GM23338 (cell line): Measurements from ENCODE around the gene B4GALT5. TPM values are rescaled to one million over a fixed set of nuclear protein-coding genes. Genes with fewer than 3 reads are reported as not detected.

ENCODE experiments used
- ATAC-seq: fragments of 200-7000 bp; cut with Tn5 transposase; 3 replicates; pipeline ENCODE4 v1.9.1; 2020
- DNase-seq: peaks from one replicate; pipeline ENCODE4 v3.0.0-alpha.2; 2015; ENCODE audit warnings: low spot score
- H2AFZ ChIP-seq: fragments of 200-600 bp; sonication (generic); 2 replicates; pipeline ENCODE4 v1.8.0; 2016; ENCODE audit warnings: antibody characterized with exemption, mild to moderate bottlenecking, moderate library complexity
- H3F3A ChIP-seq: fragments of 200-600 bp; sonication (generic); replicated peaks from 2 replicates; pipeline ENCODE4 v1.8.0; 2017; ENCODE audit warnings: antibody characterized with exemption, mixed run types, low read depth
- H3K27ac ChIP-seq: fragments of 200-600 bp; sonication (generic); 2 replicates; pipeline ENCODE4 v1.6.1; 2016; ENCODE audit warnings: low read depth
- H3K27me3 ChIP-seq: fragments of 200-600 bp; sonication (generic); 2 replicates; pipeline ENCODE4 v1.8.0; 2016; ENCODE audit warnings: mild to moderate bottlenecking, mixed run types, moderate library complexity; ENCODE audit not compliant: insufficient read depth
- H3K36me3 ChIP-seq: fragments of 200-600 bp; sonication (generic); 2 replicates; pipeline ENCODE4 v1.8.0; 2016; ENCODE audit warnings: mild to moderate bottlenecking; ENCODE audit not compliant: insufficient read depth
- H3K4me1 ChIP-seq: fragments of 200-600 bp; sonication (generic); 2 replicates; pipeline ENCODE4 v1.8.0; 2016; ENCODE audit warnings: mild to moderate bottlenecking, moderate library complexity; ENCODE audit not compliant: insufficient read depth
- H3K4me2 ChIP-seq: fragments of 200-600 bp; sonication (generic); 2 replicates; pipeline ENCODE4 v1.7.1; 2017; ENCODE audit warnings: mixed run types
- H3K4me3 ChIP-seq: fragments of 200-600 bp; sonication (generic); 2 replicates; pipeline ENCODE4 v1.6.1; 2016; ENCODE audit warnings: mixed run types
- H3K79me2 ChIP-seq: fragments of 200-600 bp; sonication (generic); replicated peaks from 2 replicates; pipeline ENCODE4 v1.8.0; 2017; ENCODE audit warnings: mild to moderate bottlenecking; ENCODE audit not compliant: insufficient read depth
- H3K9me2 ChIP-seq: fragments of 200-600 bp; sonication (generic); 2 replicates; pipeline ENCODE4 v1.8.0; 2017; ENCODE audit not compliant: insufficient read depth
- H4K20me1 ChIP-seq: fragments of 200-600 bp; sonication (generic); replicated peaks from 2 replicates; pipeline ENCODE4 v1.8.0; 2017; ENCODE audit warnings: mild to moderate bottlenecking; ENCODE audit not compliant: insufficient read depth
- H3K27ac Mint-ChIP-seq: 2 replicates; pipeline ENCODE4 v1.8.0; 2020; ENCODE audit warnings: inconsistent platforms, mild to moderate bottlenecking, moderate library complexity, mixed read lengths
- H3K27me3 Mint-ChIP-seq: 3 replicates; pipeline ENCODE4 v1.8.0; 2022; ENCODE audit warnings: low read depth, mild to moderate bottlenecking, moderate library complexity, mixed read lengths, inconsistent platforms; ENCODE audit not compliant: insufficient read depth, poor library complexity
- H3K36me3 Mint-ChIP-seq: 3 replicates; pipeline ENCODE4 v1.8.0; 2021; ENCODE audit warnings: low read depth, mild to moderate bottlenecking, inconsistent platforms, moderate library complexity, mixed read lengths
- H3K4me1 Mint-ChIP-seq: 3 replicates; pipeline ENCODE4 v1.8.0; 2020; ENCODE audit warnings: mild to moderate bottlenecking, inconsistent platforms, mixed read lengths
- H3K4me3 Mint-ChIP-seq: 3 replicates; pipeline ENCODE4 v1.8.0; 2021; ENCODE audit warnings: moderate library complexity, mild to moderate bottlenecking, inconsistent platforms, mixed read lengths
- H3K9me3 Mint-ChIP-seq: 3 replicates; pipeline ENCODE4 v1.8.0; 2020; ENCODE audit warnings: moderate library complexity, mild to moderate bottlenecking, inconsistent platforms, mixed read lengths
- CTCF ChIP-seq, 2 experiments: fragments of 200-600 bp in 1 of 2; sonication (generic) in 1 of 2; conservative IDR thresholded peaks; 2 replicates each; pipeline versions ENCODE4 v1.5.1 to v1.6.1; 2016 to 2017; ENCODE audit warnings: antibody characterized with exemption in 2 of 2, low read depth in 2 of 2, mild to moderate bottlenecking in 2 of 2, moderate library complexity in 1 of 2
- ETS1 ChIP-seq: IDR thresholded peaks from 2 replicates; pipeline ENCODE4 v1.6.1; 2016; ENCODE audit warnings: antibody characterized with exemption
- EZH2 ChIP-seq: fragments of 200-600 bp; sonication (generic); IDR thresholded peaks from one replicate; pipeline ENCODE4 v1.8.0; 2017; ENCODE audit warnings: antibody characterized with exemption, mild to moderate bottlenecking, low read depth; ENCODE audit not compliant: unreplicated experiment
- JUNB ChIP-seq: IDR thresholded peaks from one replicate; pipeline ENCODE4 v1.6.1; 2016; ENCODE audit warnings: antibody characterized with exemption; ENCODE audit not compliant: unreplicated experiment
- NANOG ChIP-seq: IDR thresholded peaks from 2 replicates; pipeline ENCODE4 v1.6.1; 2016; ENCODE audit warnings: antibody characterized with exemption, borderline replicate concordance
- POLR2AphosphoS5 ChIP-seq: IDR thresholded peaks from 2 replicates; pipeline ENCODE4 v1.6.1; 2016; ENCODE audit warnings: antibody characterized with exemption, low read depth
- STAT1 ChIP-seq: IDR thresholded peaks from one replicate; pipeline ENCODE4 v1.6.1; 2016; ENCODE audit warnings: antibody characterized with exemption; ENCODE audit not compliant: unreplicated experiment
- ZNF331 ChIP-seq: fragments of 250-450 bp; sonication (Bioruptor Pico); IDR thresholded peaks from 2 replicates; pipeline ENCODE4 v1.5.0; 2020; ENCODE audit warnings: low read depth, mild to moderate bottlenecking, moderate library complexity
- ZNF462 ChIP-seq: fragments of 250-450 bp; sonication (Bioruptor Pico); IDR thresholded peaks from 2 replicates; pipeline ENCODE4 v1.5.0; 2020; ENCODE audit warnings: mild to moderate bottlenecking, moderate library complexity
- polyA plus RNA-seq: library from polyadenylated mRNA; unstranded; fragments of >200 nt; fragmentation: Nextera tagmentation; extraction: Ambion mirVana; gene quantifications from 2 replicates; pipeline ENCODE4 v1.2.1, GENCODE V29; 2016
- total RNA-seq: library from RNA; depleted of rRNA; stranded (reverse); fragments of >200 nt; shearing (Covaris generic); gene quantifications from 2 replicates; pipeline ENCODE4 v1.2.3, GENCODE V29; 2014

The B4GALT5 gene
- total and polyA plus RNA-seq, 2 experiments from 2014 or later, result 19.1 to 50.3 TPM

GRCh38 chr20:49672096-49672664, 41.5 kb downstream of the B4GALT5 start:
- no peak overlapping the region for H2AFZ ChIP-seq
- peaks cover 83% of the 10 kb centered on the region for H4K20me1 ChIP-seq
- DNase-seq (no peak), ATAC-seq (no peak)
- H3K27me3 ChIP-seq, result no peaks in the 10 kb centered on the region
- no peaks in the 10 kb centered on the region for H3K9me2 ChIP-seq
- H3K4me3 ChIP-seq, result no peak overlapping the region
- Mint-ChIP-seq H3K4me3 (no peak overlapping the region), H3K9me3 (no peaks in the 10 kb centered on the region), H3K27ac (no peak overlapping the region), H3K36me3 (no peaks in the 10 kb centered on the region), H3K27me3 (peaks cover 10% of the 10 kb centered on the region), H3K4me1 (peaks cover 59% of the 10 kb centered on the region)
- peak overlapping the region; percentile 28; the same call in 1 of the 2 replicates for H3K27ac ChIP-seq
- H3K4me2 ChIP-seq, result 0 out of 2 replicates have a peak overlapping the region, but pooled peaks have one; percentile 2
- H3K79me2 ChIP-seq, result peaks cover 100% of the 10 kb centered on the region
- no peaks in the 10 kb centered on the region for H3K36me3 ChIP-seq
- no peaks in the 10 kb centered on the region for H3F3A ChIP-seq
- TF ChIP-seq JUNB (no peak), ZNF331 (CRISPR knock-in tag) (no peak)
- H3K4me1 ChIP-seq, result peaks cover 46% of the 10 kb centered on the region

GRCh38 chr20:49671433-49671832, 42.2 kb downstream of the B4GALT5 start:
- Mint-ChIP-seq H3K27me3 (peaks cover 5% of the 10 kb centered on the region), H3K4me1 (peaks cover 59% of the 10 kb centered on the region), H3K27ac (no peak overlapping the region), H3K36me3 (no peaks in the 10 kb centered on the region), H3K4me3 (no peak overlapping the region), H3K9me3 (no peaks in the 10 kb centered on the region)
- peaks cover 100% of the 10 kb centered on the region for H3K79me2 ChIP-seq
- peaks cover 46% of the 10 kb centered on the region for H3K4me1 ChIP-seq
- H3K27ac ChIP-seq, result no peak overlapping the region
- H2AFZ ChIP-seq, result no peak overlapping the region
- peaks cover 88% of the 10 kb centered on the region for H4K20me1 ChIP-seq
- H3K27me3 ChIP-seq, result no peaks in the 10 kb centered on the region
- no peaks in the 10 kb centered on the region for H3K9me2 ChIP-seq
- H3K4me3 ChIP-seq, result no peak overlapping the region
- no peak overlapping the region for H3K4me2 ChIP-seq
- DNase-seq (no peak), ATAC-seq (no peak)
- no peaks in the 10 kb centered on the region for H3K36me3 ChIP-seq
- no peaks in the 10 kb centered on the region for H3F3A ChIP-seq
- TF ChIP-seq ZNF331 (CRISPR knock-in tag) (no peak), STAT1 (no peak), EZH2 (no peak), ZNF462 (no peak), ETS1 (no peak), NANOG (no peak), CTCF (conservative IDR thresholded peaks at IDR 0.05; ENCODE audit: low read depth in 2 of 2) (no peak), POLR2AphosphoS5 (no peak)
